ENCODE data around the gene ZNF385B.

- TF ChIP-seq CTCF (IDR thresholded peaks at IDR 0.05) (no peak), SIN3A (IDR thresholded peaks at IDR 0.05; ENCODE audit: borderline replicate concordance, insufficient read depth, low read depth, low read length) (no peak), POLR2AphosphoS5 (IDR thresholded peaks at IDR 0.05; ENCODE audit: low read depth, low read length) (no peak)
These were observed 169.4 kb downstream of the ZNF385B start for GRCh38 chr2:179692043-179692442.

Measured in Panc1 (cell line).